Islet of Langerhans (tissue), 1 donor: Measurements from ENCODE around the gene SCD.

ENCODE experiments used
- FAIRE-seq: peaks from one replicate; lab custom pipeline; 2011; peaks lifted over from hg19 to GRCh38; lab: Jason Lieb, UNC

Gene SCD

GRCh38 chr10:100401631-100402328 is 54.7 kb downstream of the SCD start:
- no peak for FAIRE-seq

- no peak for FAIRE-seq
Observed at GRCh38 chr10:100403734-100404133, 56.7 kb downstream of the SCD start.

- no peak for FAIRE-seq
Observed at GRCh38 chr10:100413173-100413572, 66.1 kb downstream of the SCD start.
